ENCODE measurements around the gene PSMD11. TPM values are rescaled to one million over a fixed set of nuclear protein-coding genes. Genes with fewer than 3 reads are reported as not detected.

The PSMD11 gene
- polyA plus RNA-seq, 3 donors = 98.0 to 123 (median 108) TPM

DNA sequence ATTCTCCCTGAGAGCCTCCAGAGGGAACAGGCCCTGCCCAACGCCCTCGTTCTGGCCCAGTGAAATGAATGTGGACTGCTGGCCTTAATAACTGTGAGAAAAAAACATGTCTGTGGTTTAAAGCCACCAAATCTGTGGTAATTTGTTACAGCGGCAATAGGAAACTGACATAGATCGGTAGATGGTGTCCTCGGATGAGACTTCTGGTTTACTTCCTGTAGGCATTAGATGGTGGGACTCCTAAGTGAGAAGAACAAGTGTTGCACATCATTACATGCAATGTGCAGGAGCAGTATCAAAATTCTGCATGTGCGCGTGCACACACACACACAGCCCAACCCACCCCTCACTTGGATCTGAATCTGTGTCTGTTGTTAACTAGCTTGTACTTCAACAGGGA, 84.5 kb downstream of the PSMD11 start:
- DNase-seq = no peak

DNA sequence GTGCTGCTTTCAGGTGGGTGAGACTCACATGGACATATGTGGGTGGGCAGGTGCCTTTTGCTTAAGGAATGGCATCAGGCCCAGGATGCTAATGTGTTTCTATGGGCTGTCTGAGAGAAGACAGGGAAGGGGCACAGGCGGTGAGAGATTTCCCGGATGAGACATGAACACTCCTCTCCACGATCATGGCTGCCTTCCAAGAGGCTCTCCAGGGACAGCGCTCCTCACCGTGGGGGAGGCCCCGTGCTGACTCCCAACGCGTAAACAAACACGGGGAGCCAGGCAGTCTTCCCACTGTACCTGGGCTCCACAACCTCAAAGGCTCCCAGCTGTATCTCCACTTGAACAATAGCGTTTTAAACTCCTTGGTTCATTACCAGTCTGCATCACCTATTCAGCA, 85.3 kb downstream of the PSMD11 start:
- no peak for DNase-seq

Other genes with a start within 250 kb of the PSMD11 start
- gene RHBDL3, start 178.7 kb upstream of the PSMD11 start, polyA plus RNA-seq (ENCODE audit: insufficient read length in 3 of 3) = 1 to 10 TPM; 1.4 to 1.8 (median 1.4) TPM
- gene C17orf75, start 102.3 kb upstream of the PSMD11 start, polyA plus RNA-seq (ENCODE audit: insufficient read length in 3 of 3) = 10 to 100 TPM; 35.8 to 53.9 (median 48.9) TPM
- gene ZNF207, start 94.4 kb upstream of the PSMD11 start, polyA plus RNA-seq (ENCODE audit: insufficient read length in 3 of 3) = 100 to 1,000 TPM; 191 to 275 (median 270) TPM
- 1 to 10 TPM; 4.0 to 5.4 (median 5.0) TPM for gene CDK5R1, start 42.5 kb downstream of the PSMD11 start, polyA plus RNA-seq (ENCODE audit: insufficient read length in 3 of 3)